HG02678 (cell line): ENCODE measurements around the gene SH3GLB2.
"Not testable (repeated sequence)": the region's sequence is repeated elsewhere in the genome, so short reads cannot be mapped to it uniquely, and the experiment has no call there.

Experiments
- ATAC-seq: cut with Tn5 transposase; IDR thresholded peaks from one replicate; pipeline ENCODE4 v1.9.1; 2021; ENCODE audit warnings: mild to moderate bottlenecking, moderate library complexity; ENCODE audit not compliant: unreplicated experiment

Gene SH3GLB2

GRCh38 chr9:129004173-129004572 lies 24.0 kb downstream of the SH3GLB2 start:
- not testable (repeated sequence) for ATAC-seq

- no peak for ATAC-seq
These were observed 25.1 kb downstream of the SH3GLB2 start for GRCh38 chr9:129002992-129003391.

GRCh38 chr9:129001504-129002325 lies 26.4 kb downstream of the SH3GLB2 start:
- no peak for ATAC-seq

GRCh38 chr9:128999581-129000206 lies 28.4 kb downstream of the SH3GLB2 start:
- ATAC-seq = no peak

GRCh38 chr9:128998462-128998861 lies 29.7 kb downstream of the SH3GLB2 start:
- no peak for ATAC-seq

GRCh38 chr9:128995791-128996190 lies 32.3 kb downstream of the SH3GLB2 start:
- no peak for ATAC-seq

- ATAC-seq = no peak
These were observed 35.1 kb downstream of the SH3GLB2 start for GRCh38 chr9:128992995-128993394.

- no peak for ATAC-seq
These were observed 40.3 kb downstream of the SH3GLB2 start for GRCh38 chr9:128987805-128988204.

GRCh38 chr9:128986671-128987070 lies 41.5 kb downstream of the SH3GLB2 start:
- ATAC-seq = no peak

GRCh38 chr9:128983536-128983935 lies 44.6 kb downstream of the SH3GLB2 start:
- ATAC-seq = no peak

- no peak for ATAC-seq
These were observed 49.0 kb downstream of the SH3GLB2 start for GRCh38 chr9:128979111-128979510.

GRCh38 chr9:128972956-128973355 lies 55.2 kb downstream of the SH3GLB2 start:
- ATAC-seq = no peak

GRCh38 chr9:128969491-128969890 lies 58.6 kb downstream of the SH3GLB2 start:
- ATAC-seq = no peak

GRCh38 chr9:128961403-128961802 lies 66.7 kb downstream of the SH3GLB2 start:
- ATAC-seq = not testable (repeated sequence)
